Esophagus squamous epithelium (tissue), 5 donors: ENCODE results near the gene ALPK1. TPM values are rescaled to one million over a fixed set of nuclear protein-coding genes. Genes with fewer than 3 reads are reported as not detected.
"Not testable (repeated sequence)": the region's sequence is repeated elsewhere in the genome, so short reads cannot be mapped to it uniquely, and the experiment has no call there.

ENCODE experiments used
- DNase-seq: peaks from one replicate; lab custom pipeline; 2025; lab: John Stamatoyannopoulos, UW
- H3K27ac ChIP-seq, 4 donors: fragments of 200-600 bp; sonication (generic); one replicate each; pipeline ENCODE4 v1.5.1; 2016 to 2019; ENCODE audit warnings: mild to moderate bottlenecking in 1 of 4
- H3K27me3 ChIP-seq, 4 donors: fragments of 200-600 bp; sonication (generic); 1 replicate in 3 of 4; 2 replicates in 1 of 4; pipeline versions ENCODE4 v1.5.1 to v1.6.0; 2017 to 2021; ENCODE audit warnings: antibody characterized with exemption in 1 of 4
- H3K36me3 ChIP-seq, 3 donors: fragments of 200-600 bp; sonication (generic); one replicate each; pipeline ENCODE4 v1.5.1; 2016 to 2019
- H3K4me1 ChIP-seq, 3 donors: fragments of 200-600 bp; sonication (generic); one replicate each; pipeline ENCODE4 v1.5.1; 2017 to 2019
- H3K4me3 ChIP-seq, 4 donors: fragments of 200-600 bp; sonication (generic); 1 replicate in 3 of 4; 2 replicates in 1 of 4; pipeline ENCODE4 v1.5.1; 2016 to 2019; ENCODE audit warnings: mild to moderate bottlenecking in 2 of 4, moderate library complexity in 1 of 4
- H3K9me3 ChIP-seq, 3 donors: fragments of 200-600 bp; sonication (generic); one replicate each; pipeline ENCODE4 v1.5.1; 2016 to 2019
- POLR2A ChIP-seq, 4 donors: fragments of 450-650 bp; IDR thresholded peaks; one replicate each; pipeline ENCODE4 v1.6.1; 2017; ENCODE audit warnings: antibody characterized with exemption in 4 of 4, mild to moderate bottlenecking in 4 of 4, moderate library complexity in 3 of 4
- WGBS, 2 donors: methylation state at CpG; one replicate each; pipeline ENCODE4 v1.1.5; 2018; 5-methylcytosine and 5-hydroxymethylcytosine counted together
- intact Hi-C: fragments of 100-400 bp; cut with DNase I; formaldehyde crosslinking; loops from one replicate; pipeline ENCODE4 v1.15.0; 2022
- total RNA-seq, 4 donors: library from RNA; depleted of rRNA; stranded (reverse); fragments of >200 nt; gene quantifications; one replicate each; pipeline ENCODE4 v1.1.0, GENCODE V29; 2016
- TF ChIP-seq, protein P1 (sequence below), 6 experiments: fragments of 450-650 bp in 4 of 6; fragments of 200-600 bp in 2 of 6; sonication (generic) in 2 of 6; IDR thresholded peaks; one replicate each; pipeline ENCODE4 v1.5.1; 2016 to 2019; ENCODE audit warnings: antibody characterized with exemption in 6 of 6, mild to moderate bottlenecking in 4 of 6, moderate library complexity in 4 of 6
- donor health status: DM: yes; HTN: yes; CAD: no.

Gene ALPK1
- total RNA-seq, 4 donors from 2014 or later = 12.6 to 19.5 (median 12.8) TPM

DNA sequence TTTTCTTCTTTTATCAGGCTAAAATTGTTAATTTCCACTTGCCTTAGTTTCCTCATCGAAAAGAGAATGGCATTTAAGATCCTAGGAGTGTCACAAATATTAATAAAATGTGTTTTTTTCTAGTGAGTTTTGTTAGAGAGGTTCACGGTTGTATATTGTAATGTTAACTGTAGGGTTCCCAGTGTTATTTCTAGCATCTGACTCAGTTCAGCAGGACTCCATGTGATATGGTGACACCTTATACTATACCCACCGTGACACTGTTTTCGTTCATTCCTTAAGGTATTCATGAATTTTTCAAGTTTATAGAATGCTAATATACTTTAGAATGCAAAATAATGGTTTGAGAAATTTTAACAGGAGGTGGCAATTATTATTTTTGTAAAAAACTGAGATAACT, 128.7 kb downstream of the ALPK1 start:
- WGBS, 2 donors = 91 to 92% methylated on average over 4 of the region's 4 CpGs

DNA sequence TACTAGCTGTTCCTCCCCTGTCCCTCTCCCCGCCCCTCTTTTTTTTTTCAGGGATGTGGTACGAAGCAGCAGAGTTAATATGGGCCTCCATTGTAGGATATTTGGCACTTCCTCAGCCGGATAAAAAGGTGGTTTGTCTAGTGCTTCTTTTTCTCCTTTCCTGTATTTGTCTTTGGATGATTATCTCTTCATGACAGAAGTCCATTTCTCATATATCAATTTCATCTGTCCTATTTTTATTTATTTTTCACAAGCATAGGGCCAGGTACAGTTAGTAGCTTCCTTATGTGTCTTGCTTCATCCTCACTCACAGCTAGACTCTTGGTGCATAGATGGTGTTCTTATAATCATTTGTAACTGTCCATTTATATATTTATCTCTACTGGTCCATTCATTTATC, 129.2 kb downstream of the ALPK1 start:
- intact Hi-C loops = no loop called here
- Histone ChIP-seq H3K27me3 (no peaks in the 10 kb centered on the region), H3K4me1 (no peaks in the 10 kb centered on the region), H3K4me3 (no peak overlapping the region), H3K36me3 (peaks cover 0 to 69% (median 0%) of the 10 kb centered on the region in 3 donors), H3K9me3 (no peaks in the 10 kb centered on the region), H3K27ac (no peak overlapping the region)
- TF ChIP-seq, protein P1, sequence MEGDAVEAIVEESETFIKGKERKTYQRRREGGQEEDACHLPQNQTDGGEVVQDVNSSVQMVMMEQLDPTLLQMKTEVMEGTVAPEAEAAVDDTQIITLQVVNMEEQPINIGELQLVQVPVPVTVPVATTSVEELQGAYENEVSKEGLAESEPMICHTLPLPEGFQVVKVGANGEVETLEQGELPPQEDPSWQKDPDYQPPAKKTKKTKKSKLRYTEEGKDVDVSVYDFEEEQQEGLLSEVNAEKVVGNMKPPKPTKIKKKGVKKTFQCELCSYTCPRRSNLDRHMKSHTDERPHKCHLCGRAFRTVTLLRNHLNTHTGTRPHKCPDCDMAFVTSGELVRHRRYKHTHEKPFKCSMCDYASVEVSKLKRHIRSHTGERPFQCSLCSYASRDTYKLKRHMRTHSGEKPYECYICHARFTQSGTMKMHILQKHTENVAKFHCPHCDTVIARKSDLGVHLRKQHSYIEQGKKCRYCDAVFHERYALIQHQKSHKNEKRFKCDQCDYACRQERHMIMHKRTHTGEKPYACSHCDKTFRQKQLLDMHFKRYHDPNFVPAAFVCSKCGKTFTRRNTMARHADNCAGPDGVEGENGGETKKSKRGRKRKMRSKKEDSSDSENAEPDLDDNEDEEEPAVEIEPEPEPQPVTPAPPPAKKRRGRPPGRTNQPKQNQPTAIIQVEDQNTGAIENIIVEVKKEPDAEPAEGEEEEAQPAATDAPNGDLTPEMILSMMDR (IDR thresholded peaks at IDR 0.05) = no peak
- TF ChIP-seq POLR2A (IDR thresholded peaks at IDR 0.05) = no peak
- no peak for DNase-seq
- 82 to 87% methylated on average over 3 of the region's 3 CpGs for WGBS, 2 donors

More for the DNA sequence above, 128.7 kb downstream of the ALPK1 start:
- intact Hi-C loops = no loop called here
- TF ChIP-seq, protein P1 (IDR thresholded peaks at IDR 0.05) = no peak
- TF ChIP-seq POLR2A (IDR thresholded peaks at IDR 0.05) = no peak
- Histone ChIP-seq H3K27me3 (no peaks in the 10 kb centered on the region), H3K4me3 (no peak overlapping the region), H3K4me1 (no peaks in the 10 kb centered on the region), H3K36me3 (peaks cover 0 to 63% (median 0%) of the 10 kb centered on the region in 3 donors), H3K9me3 (no peaks in the 10 kb centered on the region), H3K27ac (no peak overlapping the region)
- DNase-seq = no peak

DNA sequence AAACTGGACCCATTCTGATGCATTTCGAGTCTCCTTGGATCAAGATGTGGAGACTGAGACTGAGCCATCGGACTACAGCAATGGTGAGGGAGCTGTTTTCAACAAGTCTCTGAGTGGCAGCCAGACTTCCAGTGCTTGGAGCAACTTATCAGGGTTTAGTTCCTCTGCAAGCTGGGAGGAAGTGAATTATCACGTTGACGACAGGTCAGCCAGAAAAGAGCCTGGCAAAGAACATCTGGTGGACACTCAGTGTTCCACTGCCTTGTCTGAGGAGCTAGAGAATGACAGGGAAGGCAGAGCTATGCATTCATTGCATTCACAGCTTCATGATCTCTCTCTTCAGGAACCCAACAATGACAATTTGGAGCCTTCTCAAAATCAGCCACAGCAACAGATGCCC, 134.0 kb downstream of the ALPK1 start:
- intact Hi-C loops = no loop called here
- Histone ChIP-seq H3K4me1 (no peaks in the 10 kb centered on the region), H3K9me3 (no peaks in the 10 kb centered on the region), H3K27me3 (no peaks in the 10 kb centered on the region), H3K27ac (no peak overlapping the region), H3K4me3 (no peak overlapping the region), H3K36me3 (peaks cover 0 to 80% (median 0%) of the 10 kb centered on the region in 3 donors)
- no peak for DNase-seq
- 76 to 88% methylated on average over 4 of the region's 4 CpGs for WGBS, 2 donors
- TF ChIP-seq, protein P1 (IDR thresholded peaks at IDR 0.05) = no peak
- TF ChIP-seq POLR2A (IDR thresholded peaks at IDR 0.05) = no peak

DNA sequence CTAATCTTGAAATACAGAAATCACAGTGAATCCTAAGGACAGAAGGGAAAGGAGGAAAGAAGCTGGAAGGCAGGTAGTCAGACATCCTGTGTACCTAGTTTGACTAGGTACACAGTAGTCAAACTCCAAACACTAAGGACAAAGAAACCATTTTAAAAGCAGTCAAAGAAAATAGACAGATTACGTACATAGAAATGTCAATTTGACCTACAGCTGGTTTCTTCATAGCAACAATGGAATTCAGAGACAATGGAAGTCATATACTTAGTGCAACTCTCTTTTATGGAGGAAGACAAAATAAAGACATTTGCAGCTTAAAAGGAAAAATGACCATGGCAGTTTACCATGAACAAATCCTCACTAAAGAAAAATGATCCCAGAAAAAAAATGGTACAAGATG, 139.8 kb downstream of the ALPK1 start:
- H3K36me3 ChIP-seq = peaks cover 0 to 81% (median 10%) of the 10 kb centered on the region in 3 donors
- no peak overlapping the region for H3K27ac ChIP-seq
- no peak overlapping the region for H3K4me3 ChIP-seq
- no peak for DNase-seq
- H3K27me3 ChIP-seq = no peaks in the 10 kb centered on the region
- H3K4me1 ChIP-seq = no peaks in the 10 kb centered on the region
- no peak for TF ChIP-seq POLR2A (IDR thresholded peaks at IDR 0.05)
- TF ChIP-seq, protein P1 (IDR thresholded peaks at IDR 0.05) = no peak
- no peaks in the 10 kb centered on the region for H3K9me3 ChIP-seq
- intact Hi-C loops = no loop called here
- WGBS, 2 donors = 91 to 100% methylated on average over 1 of the region's 1 CpG

DNA sequence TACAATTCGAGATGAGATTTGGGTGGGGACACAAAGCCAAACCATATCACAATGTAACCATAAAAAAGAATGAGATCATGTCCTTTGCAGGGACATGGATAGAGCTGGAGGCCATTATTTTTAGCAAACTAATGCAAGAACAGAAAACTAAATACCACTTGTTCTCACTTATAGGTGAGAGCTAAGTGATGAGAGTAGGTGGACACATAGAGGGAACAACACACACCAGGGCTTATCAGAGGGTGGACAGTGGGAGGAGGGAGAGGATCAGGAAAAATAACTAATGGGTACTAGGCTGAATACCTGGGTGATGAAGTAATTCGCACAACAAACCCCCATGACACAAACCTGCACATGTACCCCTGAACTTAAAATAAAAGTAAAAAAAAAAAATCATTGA, 145.1 kb downstream of the ALPK1 start:
- H3K4me1 ChIP-seq, H3K9me3 ChIP-seq, intact Hi-C loops, H3K27ac ChIP-seq, H3K4me3 ChIP-seq, H3K27me3 ChIP-seq, DNase-seq: not testable (repeated sequence)
- 81 to 97% methylated on average over 2 of the region's 2 CpGs for WGBS, 2 donors
- peaks cover 0 to 64% (median 10%) of the 10 kb centered on the region in 3 donors for H3K36me3 ChIP-seq
